ENCODE measurements around the gene TBC1D30.

GRCh38 chr12:64903479-64904152 lies 79.2 kb downstream of the TBC1D30 start:
- TF ChIP-seq CTCF (IDR thresholded peaks at IDR 0.05 in 2 of 3, conservative IDR thresholded peaks at IDR 0.05 in 1 of 3; ENCODE audit: insufficient read depth in 2 of 3, low read depth in 1 of 3, low read length in 3 of 3) (no peak), EZH2 (IDR thresholded peaks at IDR 0.05; ENCODE audit: borderline replicate concordance, low read depth, low read length) (no peak), ELK1 (CRISPR knock-in tag; IDR thresholded peaks at IDR 0.05) (no peak), SFPQ (IDR thresholded peaks at IDR 0.05; ENCODE audit: low read depth, low read length) (no peak), TCF7 (IDR thresholded peaks at IDR 0.05; ENCODE audit: borderline replicate concordance) (no peak), REST (IDR thresholded peaks at IDR 0.05; ENCODE audit: borderline replicate concordance) (no peak), REST (CRISPR knock-in tag; IDR thresholded peaks at IDR 0.05; ENCODE audit: low read depth) (no peak), SP1 (CRISPR knock-in tag; IDR thresholded peaks at IDR 0.05) (no peak), NFYB (IDR thresholded peaks at IDR 0.05; ENCODE audit: extremely low read depth, insufficient read length) (no peak), ZNF121 (CRISPR knock-in tag; conservative IDR thresholded peaks at IDR 0.05) (no peak), JUN (IDR thresholded peaks at IDR 0.05; ENCODE audit: borderline replicate concordance, low read depth, low read length) (no peak), JUN (CRISPR knock-in tag; IDR thresholded peaks at IDR 0.05; ENCODE audit: borderline replicate concordance) (no peak), RBM25 (IDR thresholded peaks at IDR 0.05; ENCODE audit: low read depth, low read length, severe bottlenecking) (no peak), ZBTB7A (IDR thresholded peaks at IDR 0.05; ENCODE audit: borderline replicate concordance, control insufficient read depth, low read depth, low read length) (no peak)
